Measurements from ENCODE around the gene GOLGA7B. TPM values are rescaled to one million over a fixed set of nuclear protein-coding genes. Genes with fewer than 3 reads are reported as not detected.

GOLGA7B gene
- total RNA-seq, 1 experiment from 2014 or later: not detected

- intact Hi-C loops (cut with micrococcal nuclease): no loop called here
- ChIA-PET POLR2A (no interaction called here), CTCF (interaction anchor here (1.7 to 6.6 kb wide), 2 partner anchors 10 to 137 kb away, joined by 6 to 52 read pairs; no protein-coding TSS in a partner anchor)
- Mint-ChIP-seq H3K4me3 (ENCODE audit: unreplicated experiment) (no peak overlapping the region), H3K9me3 (ENCODE audit: unreplicated experiment) (no peaks in the 10 kb centered on the region), H3K27ac (ENCODE audit: low read depth, unreplicated experiment) (no peak overlapping the region), H3K4me1 (ENCODE audit: insufficient read depth, unreplicated experiment) (no peaks in the 10 kb centered on the region), H3K36me3 (ENCODE audit: insufficient read depth, unreplicated experiment) (no peaks in the 10 kb centered on the region), H3K27me3 (ENCODE audit: insufficient read depth, unreplicated experiment) (peaks cover 38% of the 10 kb centered on the region)
- BruUV-seq (replicated peaks): no TSS peak
- DNase-seq (ENCODE audit: unreplicated experiment): no peak
- TF ChIP-seq, protein P1, sequence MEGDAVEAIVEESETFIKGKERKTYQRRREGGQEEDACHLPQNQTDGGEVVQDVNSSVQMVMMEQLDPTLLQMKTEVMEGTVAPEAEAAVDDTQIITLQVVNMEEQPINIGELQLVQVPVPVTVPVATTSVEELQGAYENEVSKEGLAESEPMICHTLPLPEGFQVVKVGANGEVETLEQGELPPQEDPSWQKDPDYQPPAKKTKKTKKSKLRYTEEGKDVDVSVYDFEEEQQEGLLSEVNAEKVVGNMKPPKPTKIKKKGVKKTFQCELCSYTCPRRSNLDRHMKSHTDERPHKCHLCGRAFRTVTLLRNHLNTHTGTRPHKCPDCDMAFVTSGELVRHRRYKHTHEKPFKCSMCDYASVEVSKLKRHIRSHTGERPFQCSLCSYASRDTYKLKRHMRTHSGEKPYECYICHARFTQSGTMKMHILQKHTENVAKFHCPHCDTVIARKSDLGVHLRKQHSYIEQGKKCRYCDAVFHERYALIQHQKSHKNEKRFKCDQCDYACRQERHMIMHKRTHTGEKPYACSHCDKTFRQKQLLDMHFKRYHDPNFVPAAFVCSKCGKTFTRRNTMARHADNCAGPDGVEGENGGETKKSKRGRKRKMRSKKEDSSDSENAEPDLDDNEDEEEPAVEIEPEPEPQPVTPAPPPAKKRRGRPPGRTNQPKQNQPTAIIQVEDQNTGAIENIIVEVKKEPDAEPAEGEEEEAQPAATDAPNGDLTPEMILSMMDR (IDR thresholded peaks at IDR 0.05; ENCODE audit: unreplicated experiment): no peak
Measured at GRCh38 chr10:97905276-97905675, 55.6 kb downstream of the GOLGA7B start.

GRCh38 chr10:97907211-97907610 lies 57.6 kb downstream of the GOLGA7B start:
- peaks cover 38% of the 10 kb centered on the region for H3K27me3 Mint-ChIP-seq (ENCODE audit: insufficient read depth, unreplicated experiment)
- DNase-seq (ENCODE audit: unreplicated experiment): no peak
- H3K36me3 Mint-ChIP-seq (ENCODE audit: insufficient read depth, unreplicated experiment): no peaks in the 10 kb centered on the region
- H3K4me1 Mint-ChIP-seq (ENCODE audit: insufficient read depth, unreplicated experiment): no peaks in the 10 kb centered on the region
- H3K4me3 Mint-ChIP-seq (ENCODE audit: unreplicated experiment): no peak overlapping the region
- ChIA-PET POLR2A (interaction anchor here (0.8 kb wide), 1 partner anchor 14 kb away, joined by 3 read pairs; no protein-coding TSS in a partner anchor), CTCF (interaction anchor here (6.6 kb wide), 1 partner anchor 8 kb away, joined by 52 read pairs; no protein-coding TSS in a partner anchor)
- TF ChIP-seq, protein P1 (IDR thresholded peaks at IDR 0.05; ENCODE audit: unreplicated experiment): no peak
- intact Hi-C loops (cut with micrococcal nuclease): no loop called here
- no TSS peak for BruUV-seq (replicated peaks)
- no peaks in the 10 kb centered on the region for H3K9me3 Mint-ChIP-seq (ENCODE audit: unreplicated experiment)
- no peak overlapping the region for H3K27ac Mint-ChIP-seq (ENCODE audit: low read depth, unreplicated experiment)

GRCh38 chr10:97907830-97908229 lies 58.2 kb downstream of the GOLGA7B start:
- no peak overlapping the region for H3K27ac Mint-ChIP-seq (ENCODE audit: low read depth, unreplicated experiment)
- DNase-seq (ENCODE audit: unreplicated experiment): no peak
- ChIA-PET CTCF (interaction anchor here (12.1 kb wide), 1 partner anchor 135 kb away, joined by 347 read pairs; no protein-coding TSS in a partner anchor), POLR2A (interaction anchor here (0.8 kb wide), 1 partner anchor 14 kb away, joined by 3 read pairs; no protein-coding TSS in a partner anchor)
- TF ChIP-seq, protein P1 (IDR thresholded peaks at IDR 0.05; ENCODE audit: unreplicated experiment): no peak
- H3K36me3 Mint-ChIP-seq (ENCODE audit: insufficient read depth, unreplicated experiment): no peaks in the 10 kb centered on the region
- no TSS peak for BruUV-seq (replicated peaks)
- H3K9me3 Mint-ChIP-seq (ENCODE audit: unreplicated experiment): no peaks in the 10 kb centered on the region
- intact Hi-C loops (cut with micrococcal nuclease): no loop called here
- H3K27me3 Mint-ChIP-seq (ENCODE audit: insufficient read depth, unreplicated experiment): peaks cover 38% of the 10 kb centered on the region
- H3K4me1 Mint-ChIP-seq (ENCODE audit: insufficient read depth, unreplicated experiment): no peaks in the 10 kb centered on the region
- H3K4me3 Mint-ChIP-seq (ENCODE audit: unreplicated experiment): no peak overlapping the region

DNA sequence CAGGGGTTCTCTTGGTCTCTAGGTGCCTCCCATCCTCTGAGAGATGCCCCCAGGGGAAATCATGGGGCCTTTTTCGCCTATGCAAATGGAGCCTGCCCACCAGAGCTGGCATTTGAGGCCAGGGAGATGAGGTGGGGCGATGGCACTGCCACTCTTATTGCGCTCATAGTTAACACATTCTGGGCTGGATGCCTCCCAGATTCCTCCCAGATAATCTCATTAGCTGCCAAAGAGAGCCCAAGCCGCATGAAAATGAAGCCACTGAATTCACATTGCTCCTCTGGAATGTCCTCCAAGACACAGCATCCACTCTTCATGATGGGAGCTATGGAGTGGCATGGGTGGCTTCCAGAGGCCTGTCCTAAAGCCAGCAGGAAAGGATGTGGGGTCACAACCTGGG lies 61.0 kb downstream of the GOLGA7B start:
- Mint-ChIP-seq H3K36me3 (ENCODE audit: insufficient read depth, unreplicated experiment) (no peaks in the 10 kb centered on the region), H3K9me3 (ENCODE audit: unreplicated experiment) (no peaks in the 10 kb centered on the region), H3K4me1 (ENCODE audit: insufficient read depth, unreplicated experiment) (no peaks in the 10 kb centered on the region), H3K4me3 (ENCODE audit: unreplicated experiment) (no peak overlapping the region), H3K27me3 (ENCODE audit: insufficient read depth, unreplicated experiment) (peaks cover 38% of the 10 kb centered on the region), H3K27ac (ENCODE audit: low read depth, unreplicated experiment) (no peak overlapping the region)
- intact Hi-C loops (cut with micrococcal nuclease): no loop called here
- POLR2A ChIA-PET: no interaction called here
- no peak for DNase-seq (ENCODE audit: unreplicated experiment)
- CTCF ChIA-PET: interaction anchor here (0.6 to 12.1 kb wide), 5 partner anchors 9 to 399 kb away, joined by 3 to 347 read pairs (median 4); no protein-coding TSS in a partner anchor
- TF ChIP-seq, protein P1 (IDR thresholded peaks at IDR 0.05; ENCODE audit: unreplicated experiment): no peak
- no TSS peak for BruUV-seq (replicated peaks)
